Panc1 (cell line): ENCODE measurements around the gene EGFR. TPM values are rescaled to one million over a fixed set of nuclear protein-coding genes. Genes with fewer than 3 reads are reported as not detected.

Experiments
- ATAC-seq: fragments of 200-7000 bp; cut with Tn5 transposase; 2 replicates; pipeline ENCODE4 v1.9.1; 2020; ENCODE audit warnings: mild to moderate bottlenecking, moderate library complexity
- BruUV-seq: library from RNA; stranded (reverse); fragments of 400-500 nt; replicated peaks from 2 replicates; lab custom pipeline; 2021; lab: Mats Ljungman, UMichigan
- CTCF ChIA-PET: fragments of 300-600 bp; sonication (Branson Sonifier 250); formaldehyde crosslinking; loops from one replicate; lab custom pipeline; 2022; ENCODE audit warnings: antibody characterized with exemption; lab: Charles Lee
- POLR2A ChIA-PET: fragments of 300-600 bp; sonication (Branson Sonifier 250); formaldehyde crosslinking; loops from one replicate; lab custom pipeline; 2022; ENCODE audit warnings: antibody characterized with exemption; lab: Charles Lee
- DNase-seq: peaks from one replicate; pipeline ENCODE4 v3.0.0-alpha.2; 2010; ENCODE audit warnings: low read depth, low spot score
- H3K27ac ChIP-seq: 2 replicates; pipeline ENCODE4 v1.5.1; 2011; ENCODE audit warnings: mild to moderate bottlenecking, low read length, inconsistent platforms
- H3K27me3 ChIP-seq: fragments of 200-500 bp; sonication (Bioruptor generic); 2 replicates; pipeline ENCODE4 v1.6.0; 2014; ENCODE audit warnings: low read length, inconsistent platforms; ENCODE audit not compliant: control insufficient read depth, insufficient read depth
- H3K36me3 ChIP-seq: fragments of 200-500 bp; sonication (Bioruptor generic); 2 replicates; pipeline ENCODE4 v1.5.1; 2014; ENCODE audit warnings: inconsistent platforms, mild to moderate bottlenecking, low read length, moderate library complexity; ENCODE audit not compliant: control insufficient read depth, insufficient read depth
- H3K4me1 ChIP-seq: 2 replicates; pipeline ENCODE4 v1.5.1; 2011; ENCODE audit warnings: inconsistent platforms, mild to moderate bottlenecking, low read length, moderate library complexity; ENCODE audit not compliant: control insufficient read depth, insufficient read depth
- H3K4me3 ChIP-seq, 2 experiments: 2 replicates each; pipeline ENCODE4 v1.5.1; 2011 to 2012; ENCODE audit warnings: low read depth in 2 of 2, low read length in 2 of 2, mild to moderate bottlenecking in 2 of 2, inconsistent platforms in 1 of 2, moderate library complexity in 1 of 2
- H3K9me3 ChIP-seq: fragments of 200-500 bp; sonication (Bioruptor generic); 2 replicates; pipeline ENCODE4 v1.5.1; 2014; ENCODE audit warnings: low read depth, mild to moderate bottlenecking, inconsistent platforms, low read length, moderate library complexity; ENCODE audit not compliant: control insufficient read depth, insufficient read depth
- POLR2AphosphoS5 ChIP-seq: IDR thresholded peaks from 2 replicates; pipeline ENCODE4 v1.6.1; 2012; ENCODE audit warnings: mild to moderate bottlenecking, low read depth, low read length, moderate library complexity
- SIN3A ChIP-seq: IDR thresholded peaks from 2 replicates; pipeline ENCODE4 v1.6.1; 2012; ENCODE audit warnings: low read depth, mild to moderate bottlenecking, low read length, moderate library complexity, borderline replicate concordance; ENCODE audit not compliant: insufficient read depth
- TCF7L2 ChIP-seq: IDR thresholded peaks from 2 replicates; pipeline ENCODE4 v1.6.1; 2011; ENCODE audit warnings: mild to moderate bottlenecking, low read depth, low read length, inconsistent platforms
- in situ Hi-C: cut with HindIII; loops from 2 replicates; pipeline ENCODE4 v1.10.0; 2016; ENCODE audit warnings: low sequenced_read_pairs, low pct_unique_long_range_greater_than_20kb
- intact Hi-C: fragments of 100-400 bp; cut with micrococcal nuclease; formaldehyde crosslinking; loops from one replicate; pipeline ENCODE4 v1.10.0; 2022; ENCODE audit not compliant: unreplicated experiment
- total RNA-seq: library from RNA; stranded (reverse); gene quantifications from one replicate; pipeline ENCODE4 v1.2.1, GENCODE V29; 2021; ENCODE audit not compliant: unreplicated experiment
- TF ChIP-seq, protein P1 (sequence below): fragments of 450-650 bp; IDR thresholded peaks from 2 replicates; pipeline ENCODE4 v1.5.1; 2017; ENCODE audit warnings: mild to moderate bottlenecking
- TF ChIP-seq, protein P2 (sequence below), 2 experiments: IDR thresholded peaks; 2 replicates each; pipeline ENCODE4 v1.6.1; 2011 to 2012; ENCODE audit warnings: low read depth in 2 of 2, control low read depth in 1 of 2, low read length in 1 of 2, mild to moderate bottlenecking in 1 of 2, moderate library complexity in 1 of 2; ENCODE audit not compliant: insufficient read depth in 1 of 2

Gene EGFR
- total RNA-seq, 1 experiment from 2014 or later: 156 TPM

DNA sequence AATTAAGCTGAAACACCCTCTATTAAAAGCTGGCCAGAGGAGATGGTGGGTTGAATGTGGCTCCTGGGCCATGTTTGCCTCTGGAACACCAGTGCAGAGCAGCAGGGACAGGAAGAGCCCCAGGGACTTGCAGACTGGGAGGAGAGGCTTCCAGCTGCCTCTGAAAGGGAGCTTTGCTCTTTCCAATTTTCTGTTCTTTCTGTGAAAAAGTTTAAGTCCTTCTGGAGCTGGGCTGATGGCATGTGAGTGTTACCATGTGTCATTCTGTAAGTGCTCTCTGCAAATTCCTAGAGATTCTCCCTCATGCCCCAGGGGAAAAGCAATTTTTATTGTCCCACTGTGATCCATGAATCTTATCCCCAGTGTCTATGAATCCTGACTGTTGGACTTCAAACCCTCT is 233.6 kb downstream of the EGFR start:
- no peaks in the 10 kb centered on the region for H3K36me3 ChIP-seq
- H3K27me3 ChIP-seq: peaks cover 3% of the 10 kb centered on the region; the same call in 1 of the 2 replicates
- intact Hi-C loops: loop anchor here (5.0 to 10.0 kb wide), 3 partner anchors 118 to 228 kb away; no protein-coding TSS in a partner anchor
- H3K4me1 ChIP-seq: peaks cover 7% of the 10 kb centered on the region
- in situ Hi-C loops: no loop called here
- H3K27ac ChIP-seq: no peak overlapping the region
- ATAC-seq: no peak
- ChIA-PET POLR2A (no interaction called here), CTCF (interaction anchor here (0.6 to 1.2 kb wide), 3 partner anchors 475 to 486 kb away, joined by 3 read pairs; no protein-coding TSS in a partner anchor)
- TF ChIP-seq POLR2AphosphoS5 (no peak), TCF7L2 (no peak)
- TF ChIP-seq, protein P1, sequence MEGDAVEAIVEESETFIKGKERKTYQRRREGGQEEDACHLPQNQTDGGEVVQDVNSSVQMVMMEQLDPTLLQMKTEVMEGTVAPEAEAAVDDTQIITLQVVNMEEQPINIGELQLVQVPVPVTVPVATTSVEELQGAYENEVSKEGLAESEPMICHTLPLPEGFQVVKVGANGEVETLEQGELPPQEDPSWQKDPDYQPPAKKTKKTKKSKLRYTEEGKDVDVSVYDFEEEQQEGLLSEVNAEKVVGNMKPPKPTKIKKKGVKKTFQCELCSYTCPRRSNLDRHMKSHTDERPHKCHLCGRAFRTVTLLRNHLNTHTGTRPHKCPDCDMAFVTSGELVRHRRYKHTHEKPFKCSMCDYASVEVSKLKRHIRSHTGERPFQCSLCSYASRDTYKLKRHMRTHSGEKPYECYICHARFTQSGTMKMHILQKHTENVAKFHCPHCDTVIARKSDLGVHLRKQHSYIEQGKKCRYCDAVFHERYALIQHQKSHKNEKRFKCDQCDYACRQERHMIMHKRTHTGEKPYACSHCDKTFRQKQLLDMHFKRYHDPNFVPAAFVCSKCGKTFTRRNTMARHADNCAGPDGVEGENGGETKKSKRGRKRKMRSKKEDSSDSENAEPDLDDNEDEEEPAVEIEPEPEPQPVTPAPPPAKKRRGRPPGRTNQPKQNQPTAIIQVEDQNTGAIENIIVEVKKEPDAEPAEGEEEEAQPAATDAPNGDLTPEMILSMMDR: no peak
- DNase-seq: no peak
- BruUV-seq: no TSS peak
- no peak overlapping the region for H3K4me3 ChIP-seq
- no peaks in the 10 kb centered on the region for H3K9me3 ChIP-seq

DNA sequence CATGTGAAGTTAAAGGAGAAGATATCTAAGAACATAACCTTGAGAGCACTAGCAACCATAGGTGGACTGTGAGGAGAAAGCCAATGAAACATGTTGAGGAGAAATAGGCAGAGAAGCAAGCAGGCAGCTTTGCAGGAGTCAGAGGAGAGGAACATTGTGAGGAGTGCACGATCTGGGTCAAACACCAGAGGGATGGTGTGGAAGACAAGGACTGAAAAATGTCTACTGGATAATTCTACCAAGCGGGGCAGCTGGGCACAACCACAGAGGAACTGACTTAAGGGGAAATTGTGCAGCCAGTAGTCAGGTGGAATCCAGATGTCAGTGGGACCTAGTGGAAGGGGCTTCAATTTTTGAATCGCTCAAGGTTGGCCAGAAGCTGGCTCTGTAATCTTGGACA is 234.4 kb downstream of the EGFR start:
- intact Hi-C loops: loop anchor here (5.0 to 10.0 kb wide), 3 partner anchors 118 to 228 kb away; no protein-coding TSS in a partner anchor
- no TSS peak for BruUV-seq
- ChIA-PET POLR2A (no interaction called here), CTCF (interaction anchor here (1.2 kb wide), 1 partner anchor 476 kb away, joined by 3 read pairs; no protein-coding TSS in a partner anchor)
- in situ Hi-C loops: no loop called here
- no peak overlapping the region for H3K4me3 ChIP-seq
- DNase-seq (no peak), ATAC-seq (no peak)
- TF ChIP-seq SIN3A (no peak), TCF7L2 (no peak), POLR2AphosphoS5 (no peak)
- TF ChIP-seq, protein P1: no peak
- TF ChIP-seq, protein P2, sequence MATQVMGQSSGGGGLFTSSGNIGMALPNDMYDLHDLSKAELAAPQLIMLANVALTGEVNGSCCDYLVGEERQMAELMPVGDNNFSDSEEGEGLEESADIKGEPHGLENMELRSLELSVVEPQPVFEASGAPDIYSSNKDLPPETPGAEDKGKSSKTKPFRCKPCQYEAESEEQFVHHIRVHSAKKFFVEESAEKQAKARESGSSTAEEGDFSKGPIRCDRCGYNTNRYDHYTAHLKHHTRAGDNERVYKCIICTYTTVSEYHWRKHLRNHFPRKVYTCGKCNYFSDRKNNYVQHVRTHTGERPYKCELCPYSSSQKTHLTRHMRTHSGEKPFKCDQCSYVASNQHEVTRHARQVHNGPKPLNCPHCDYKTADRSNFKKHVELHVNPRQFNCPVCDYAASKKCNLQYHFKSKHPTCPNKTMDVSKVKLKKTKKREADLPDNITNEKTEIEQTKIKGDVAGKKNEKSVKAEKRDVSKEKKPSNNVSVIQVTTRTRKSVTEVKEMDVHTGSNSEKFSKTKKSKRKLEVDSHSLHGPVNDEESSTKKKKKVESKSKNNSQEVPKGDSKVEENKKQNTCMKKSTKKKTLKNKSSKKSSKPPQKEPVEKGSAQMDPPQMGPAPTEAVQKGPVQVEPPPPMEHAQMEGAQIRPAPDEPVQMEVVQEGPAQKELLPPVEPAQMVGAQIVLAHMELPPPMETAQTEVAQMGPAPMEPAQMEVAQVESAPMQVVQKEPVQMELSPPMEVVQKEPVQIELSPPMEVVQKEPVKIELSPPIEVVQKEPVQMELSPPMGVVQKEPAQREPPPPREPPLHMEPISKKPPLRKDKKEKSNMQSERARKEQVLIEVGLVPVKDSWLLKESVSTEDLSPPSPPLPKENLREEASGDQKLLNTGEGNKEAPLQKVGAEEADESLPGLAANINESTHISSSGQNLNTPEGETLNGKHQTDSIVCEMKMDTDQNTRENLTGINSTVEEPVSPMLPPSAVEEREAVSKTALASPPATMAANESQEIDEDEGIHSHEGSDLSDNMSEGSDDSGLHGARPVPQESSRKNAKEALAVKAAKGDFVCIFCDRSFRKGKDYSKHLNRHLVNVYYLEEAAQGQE (IDR thresholded peaks at IDR 0.05; ENCODE audit: insufficient read depth in 1 of 2, low read depth in 2 of 2, low read length in 1 of 2): no peak
- H3K9me3 ChIP-seq: no peaks in the 10 kb centered on the region
- no peak overlapping the region for H3K27ac ChIP-seq
- peaks cover 3% of the 10 kb centered on the region; the same call in 1 of the 2 replicates for H3K27me3 ChIP-seq
- H3K4me1 ChIP-seq: peaks cover 7% of the 10 kb centered on the region
- H3K36me3 ChIP-seq: no peaks in the 10 kb centered on the region
